Astrocyte (in vitro differentiated cells and primary cell): ENCODE data around the gene LYL1. TPM values are rescaled to one million over a fixed set of nuclear protein-coding genes. Genes with fewer than 3 reads are reported as not detected.

Experiments
- DNase-seq: peaks from one replicate; pipeline ENCODE4 v3.0.0-alpha.2; 2010; ENCODE audit warnings: low read depth
- FAIRE-seq: peaks from 2 replicates; lab custom pipeline; 2011; peaks lifted over from hg19 to GRCh38; lab: Jason Lieb, UNC
- H2AFZ ChIP-seq: 2 replicates; pipeline ENCODE4 v1.6.0; 2012; ENCODE audit warnings: low read depth, low read length, inconsistent platforms
- H3K27ac ChIP-seq: 2 replicates; pipeline ENCODE4 v1.5.1; 2011; ENCODE audit warnings: low read depth, low read length, inconsistent platforms
- H3K27me3 ChIP-seq: 2 replicates; pipeline ENCODE4 v1.6.0; 2011; ENCODE audit warnings: low read length, inconsistent platforms; ENCODE audit not compliant: insufficient read depth
- H3K36me3 ChIP-seq: 2 replicates; pipeline ENCODE4 v1.5.1; 2011; ENCODE audit warnings: low read length, inconsistent platforms; ENCODE audit not compliant: insufficient read depth
- H3K4me1 ChIP-seq: 2 replicates; pipeline ENCODE4 v1.5.1; 2011; ENCODE audit warnings: low read length, inconsistent platforms; ENCODE audit not compliant: insufficient read depth
- H3K4me2 ChIP-seq: 2 replicates; pipeline ENCODE4 v1.6.0; 2012; ENCODE audit warnings: low read length, inconsistent platforms
- H3K4me3 ChIP-seq: 2 replicates; pipeline ENCODE4 v1.5.1; 2011; ENCODE audit warnings: low read depth, mild to moderate bottlenecking, low read length, inconsistent platforms; ENCODE audit not compliant: insufficient read depth
- H3K79me2 ChIP-seq: 2 replicates; pipeline ENCODE4 v1.6.0; 2012; ENCODE audit warnings: mild to moderate bottlenecking, low read length, inconsistent platforms; ENCODE audit not compliant: insufficient read depth
- H3K9ac ChIP-seq: 2 replicates; pipeline ENCODE4 v1.6.0; 2012; ENCODE audit warnings: mild to moderate bottlenecking, low read length, inconsistent platforms
- H3K9me3 ChIP-seq: 2 replicates; pipeline ENCODE4 v1.5.1; 2012; ENCODE audit warnings: low read depth, mild to moderate bottlenecking, low read length, inconsistent platforms; ENCODE audit not compliant: insufficient read depth
- H4K20me1 ChIP-seq: 2 replicates; pipeline ENCODE4 v1.6.0; 2012; ENCODE audit warnings: low read length, inconsistent platforms; ENCODE audit not compliant: insufficient read depth
- H3K27ac Mint-ChIP-seq: one replicate; pipeline ENCODE4 v1.8.0; 2021; ENCODE audit warnings: mild to moderate bottlenecking, mixed read lengths; ENCODE audit not compliant: unreplicated experiment
- H3K27me3 Mint-ChIP-seq: one replicate; pipeline ENCODE4 v1.8.0; 2021; ENCODE audit warnings: low read depth, mixed read lengths; ENCODE audit not compliant: unreplicated experiment
- H3K36me3 Mint-ChIP-seq: one replicate; pipeline ENCODE4 v1.8.0; 2021; ENCODE audit warnings: low read depth, mixed read lengths; ENCODE audit not compliant: unreplicated experiment
- H3K4me1 Mint-ChIP-seq: one replicate; pipeline ENCODE4 v1.8.0; 2021; ENCODE audit warnings: low read depth, mixed read lengths; ENCODE audit not compliant: unreplicated experiment
- H3K4me3 Mint-ChIP-seq: one replicate; pipeline ENCODE4 v1.8.0; 2021; ENCODE audit warnings: mild to moderate bottlenecking, moderate library complexity, mixed read lengths; ENCODE audit not compliant: unreplicated experiment
- H3K9me3 Mint-ChIP-seq: one replicate; pipeline ENCODE4 v1.8.0; 2021; ENCODE audit warnings: mild to moderate bottlenecking, mixed read lengths; ENCODE audit not compliant: unreplicated experiment
- CTCF ChIP-seq: IDR thresholded peaks from 2 replicates; pipeline ENCODE4 v1.5.1; 2011; ENCODE audit warnings: low read depth, mild to moderate bottlenecking, inconsistent platforms, low read length, moderate library complexity; ENCODE audit not compliant: insufficient read depth
- EZH2 ChIP-seq: IDR thresholded peaks from 2 replicates; pipeline ENCODE4 v1.6.1; 2012; ENCODE audit warnings: mild to moderate bottlenecking, low read length, inconsistent platforms; ENCODE audit not compliant: insufficient read depth
- total RNA-seq: library from RNA; stranded (reverse); gene quantifications from 2 replicates; pipeline ENCODE4 v1.2.1, GENCODE V29; 2021

The LYL1 gene
- total RNA-seq, 1 donor from 2014 or later = 0.27 TPM

- Histone ChIP-seq H3K4me2 (no peak overlapping the region), H3K4me3 (no peak overlapping the region), H3K9ac (no peak overlapping the region), H3K27ac (no peak overlapping the region), H3K27me3 (no peaks in the 10 kb centered on the region), H2AFZ (no peak overlapping the region), H3K9me3 (no peaks in the 10 kb centered on the region), H3K36me3 (peaks cover 5% of the 10 kb centered on the region), H3K4me1 (peaks cover 5% of the 10 kb centered on the region), H4K20me1 (peaks cover 4% of the 10 kb centered on the region), H3K79me2 (no peaks in the 10 kb centered on the region)
- Mint-ChIP-seq H3K4me3 (no peak overlapping the region), H3K36me3 (peaks cover 7% of the 10 kb centered on the region), H3K9me3 (peaks cover 4% of the 10 kb centered on the region), H3K27me3 (peaks cover 10% of the 10 kb centered on the region), H3K4me1 (peaks cover 2% of the 10 kb centered on the region), H3K27ac (no peak overlapping the region)
- DNase-seq (no peak), FAIRE-seq (no peak)
- no peak for TF ChIP-seq EZH2
- TF ChIP-seq CTCF = no peak
These were observed 2.4 kb upstream of the LYL1 start for GRCh38 chr19:13104848-13105711.

DNA sequence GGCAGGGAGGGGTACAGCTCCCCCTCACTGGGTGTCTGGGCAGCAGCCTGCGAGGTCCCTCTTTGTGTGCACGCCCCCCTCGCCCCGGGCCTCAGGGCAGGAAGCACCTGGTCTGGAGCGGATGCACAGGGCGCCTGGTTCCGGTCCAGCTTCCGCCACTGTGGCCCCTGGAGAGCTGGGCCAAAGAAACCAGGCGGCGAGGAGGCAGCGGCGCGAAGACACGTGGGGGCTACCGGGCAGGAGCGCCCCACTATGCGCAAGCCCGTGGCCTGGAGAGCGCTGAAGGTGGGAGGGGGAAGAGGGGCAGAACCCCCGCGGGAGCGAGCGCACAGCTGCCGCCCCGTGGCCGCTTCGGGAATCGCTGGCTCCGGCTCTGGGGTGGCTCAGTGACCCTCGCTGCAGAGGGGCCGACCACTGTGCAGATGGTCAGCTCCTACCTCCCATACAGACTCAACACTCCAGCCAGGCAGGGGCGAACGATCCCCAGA is 1.7 kb upstream of the LYL1 start:
- no peaks in the 10 kb centered on the region for H3K9me3 ChIP-seq
- no peak overlapping the region for H3K4me2 ChIP-seq
- peaks cover 14% of the 10 kb centered on the region for H3K27me3 Mint-ChIP-seq
- TF ChIP-seq EZH2 (no peak), CTCF (peak; percentile 47)
- no peaks in the 10 kb centered on the region for H3K27me3 ChIP-seq
- peaks cover 10% of the 10 kb centered on the region for H3K36me3 Mint-ChIP-seq
- H3K79me2 ChIP-seq = no peaks in the 10 kb centered on the region
- no peak overlapping the region for H3K27ac Mint-ChIP-seq
- DNase-seq (no peak), FAIRE-seq (no peak)
- no peak overlapping the region for H2AFZ ChIP-seq
- H3K36me3 ChIP-seq = peaks cover 3% of the 10 kb centered on the region
- H3K4me1 ChIP-seq = peaks cover 5% of the 10 kb centered on the region
- peaks cover 8% of the 10 kb centered on the region for H3K9me3 Mint-ChIP-seq
- peaks cover 6% of the 10 kb centered on the region for H4K20me1 ChIP-seq
- no peak overlapping the region for H3K27ac ChIP-seq
- no peak overlapping the region for H3K9ac ChIP-seq
- no peak overlapping the region for H3K4me3 Mint-ChIP-seq
- no peak overlapping the region for H3K4me3 ChIP-seq
- peaks cover 3% of the 10 kb centered on the region for H3K4me1 Mint-ChIP-seq
